GM20000 (cell line): ENCODE results near the gene DBF4.
"Not testable (repeated sequence)": the region's sequence is repeated elsewhere in the genome, so short reads cannot be mapped to it uniquely, and the experiment has no call there.

Experiments used
- DNase-seq: peaks from one replicate; pipeline ENCODE4 v3.0.0; 2012; ENCODE audit warnings: low spot score
- TF ChIP-seq, protein P1 (sequence below): IDR thresholded peaks from 2 replicates; pipeline ENCODE4 v1.5.1; 2012; ENCODE audit warnings: mild to moderate bottlenecking, control low read depth; ENCODE audit errors: extremely low read depth, missing control alignments

DBF4 gene, protein sequence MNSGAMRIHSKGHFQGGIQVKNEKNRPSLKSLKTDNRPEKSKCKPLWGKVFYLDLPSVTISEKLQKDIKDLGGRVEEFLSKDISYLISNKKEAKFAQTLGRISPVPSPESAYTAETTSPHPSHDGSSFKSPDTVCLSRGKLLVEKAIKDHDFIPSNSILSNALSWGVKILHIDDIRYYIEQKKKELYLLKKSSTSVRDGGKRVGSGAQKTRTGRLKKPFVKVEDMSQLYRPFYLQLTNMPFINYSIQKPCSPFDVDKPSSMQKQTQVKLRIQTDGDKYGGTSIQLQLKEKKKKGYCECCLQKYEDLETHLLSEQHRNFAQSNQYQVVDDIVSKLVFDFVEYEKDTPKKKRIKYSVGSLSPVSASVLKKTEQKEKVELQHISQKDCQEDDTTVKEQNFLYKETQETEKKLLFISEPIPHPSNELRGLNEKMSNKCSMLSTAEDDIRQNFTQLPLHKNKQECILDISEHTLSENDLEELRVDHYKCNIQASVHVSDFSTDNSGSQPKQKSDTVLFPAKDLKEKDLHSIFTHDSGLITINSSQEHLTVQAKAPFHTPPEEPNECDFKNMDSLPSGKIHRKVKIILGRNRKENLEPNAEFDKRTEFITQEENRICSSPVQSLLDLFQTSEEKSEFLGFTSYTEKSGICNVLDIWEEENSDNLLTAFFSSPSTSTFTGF

DNA sequence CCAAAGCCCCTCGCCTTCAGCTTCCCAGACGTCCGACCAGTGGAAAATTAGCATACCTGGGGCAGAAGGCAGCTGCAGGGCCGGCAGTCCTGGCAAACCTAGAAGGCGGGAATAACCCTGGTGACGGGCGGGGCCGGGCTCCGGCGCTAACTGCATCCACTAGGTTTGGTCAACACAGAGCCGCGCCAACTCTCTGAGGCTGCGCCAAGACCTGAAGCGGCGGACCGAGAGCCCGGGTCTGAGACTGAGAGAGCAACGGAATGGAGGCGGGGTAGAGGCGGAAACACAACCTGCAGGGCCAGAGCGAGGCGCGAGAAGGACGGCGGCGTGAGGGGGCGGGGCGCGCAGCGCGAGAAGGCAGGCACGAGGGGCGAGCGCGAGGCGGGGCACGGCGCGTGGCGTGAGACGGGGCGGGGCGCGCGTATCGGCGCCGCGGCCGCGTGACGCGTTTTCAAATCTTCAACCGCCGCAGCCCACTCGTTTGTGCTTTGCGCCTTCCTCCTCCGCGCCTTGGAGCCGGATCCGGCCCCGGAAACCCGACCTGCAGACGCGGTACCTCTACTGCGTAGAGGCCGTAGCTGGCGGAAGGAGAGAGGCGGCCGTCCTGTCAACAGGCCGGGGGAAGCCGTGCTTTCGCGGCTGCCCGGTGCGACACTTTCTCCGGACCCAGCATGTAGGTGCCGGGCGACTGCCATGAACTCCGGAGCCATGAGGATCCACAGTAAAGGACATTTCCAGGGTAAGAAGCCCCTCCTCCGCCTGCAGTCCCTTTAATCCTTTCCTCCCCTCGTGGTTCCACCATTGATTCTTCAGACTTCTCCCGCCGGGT lies at the start of gene DBF4, which contains the start of gene SLC25A40:
Gene DBF4 (plus strand): TSS at position 454 of the 829 bp plus-strand sequence. CDS start 240 bp downstream, at position 694.
Gene SLC25A40 (minus strand): TSS at position 321 of the 829 bp plus-strand sequence. CDS start 17,633 bp downstream, outside the sequence.
- TF ChIP-seq, protein P1, sequence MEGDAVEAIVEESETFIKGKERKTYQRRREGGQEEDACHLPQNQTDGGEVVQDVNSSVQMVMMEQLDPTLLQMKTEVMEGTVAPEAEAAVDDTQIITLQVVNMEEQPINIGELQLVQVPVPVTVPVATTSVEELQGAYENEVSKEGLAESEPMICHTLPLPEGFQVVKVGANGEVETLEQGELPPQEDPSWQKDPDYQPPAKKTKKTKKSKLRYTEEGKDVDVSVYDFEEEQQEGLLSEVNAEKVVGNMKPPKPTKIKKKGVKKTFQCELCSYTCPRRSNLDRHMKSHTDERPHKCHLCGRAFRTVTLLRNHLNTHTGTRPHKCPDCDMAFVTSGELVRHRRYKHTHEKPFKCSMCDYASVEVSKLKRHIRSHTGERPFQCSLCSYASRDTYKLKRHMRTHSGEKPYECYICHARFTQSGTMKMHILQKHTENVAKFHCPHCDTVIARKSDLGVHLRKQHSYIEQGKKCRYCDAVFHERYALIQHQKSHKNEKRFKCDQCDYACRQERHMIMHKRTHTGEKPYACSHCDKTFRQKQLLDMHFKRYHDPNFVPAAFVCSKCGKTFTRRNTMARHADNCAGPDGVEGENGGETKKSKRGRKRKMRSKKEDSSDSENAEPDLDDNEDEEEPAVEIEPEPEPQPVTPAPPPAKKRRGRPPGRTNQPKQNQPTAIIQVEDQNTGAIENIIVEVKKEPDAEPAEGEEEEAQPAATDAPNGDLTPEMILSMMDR: no peak
- peak; percentile 97 for DNase-seq

DNA sequence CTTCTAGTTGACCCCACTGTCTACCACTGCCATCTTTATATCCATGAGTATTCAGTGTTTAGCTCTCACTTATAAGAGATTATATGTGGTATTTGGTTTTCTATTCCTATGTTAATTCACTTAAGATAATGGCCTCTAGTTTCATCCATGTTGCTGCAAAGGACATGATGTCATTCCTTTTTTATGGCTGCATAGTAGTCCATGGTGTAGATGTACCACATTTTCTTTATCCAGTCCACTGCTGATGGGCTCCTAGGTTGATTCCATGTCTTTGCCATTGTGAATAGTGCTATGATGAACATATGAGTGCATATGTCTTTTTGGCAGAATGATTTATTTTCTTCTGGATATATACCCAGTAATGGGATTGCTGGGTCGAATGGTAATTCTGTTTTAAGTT lies 47.9 kb upstream of the DBF4 start:
- DNase-seq: not testable (repeated sequence)

DNA sequence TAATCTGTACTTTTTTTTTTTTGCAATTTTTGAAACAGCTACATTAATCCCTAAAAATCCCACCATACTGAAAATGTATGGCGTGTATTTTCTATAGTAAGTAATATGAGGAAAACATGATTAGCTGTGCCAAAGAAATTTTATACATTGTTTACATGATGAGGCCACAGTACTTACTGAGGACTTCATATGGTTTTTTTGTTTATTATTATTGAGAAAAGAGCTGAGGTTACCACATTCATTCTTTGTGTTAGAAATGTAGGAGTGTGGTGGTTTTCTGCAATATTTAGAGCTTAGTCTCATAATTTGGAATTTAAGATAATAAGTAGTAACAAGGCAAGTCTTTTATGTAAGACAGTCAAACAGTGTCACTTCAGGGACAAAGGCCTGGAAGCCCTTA lies 45.2 kb upstream of the DBF4 start:
- no peak for DNase-seq
- TF ChIP-seq, protein P1: no peak

DNA sequence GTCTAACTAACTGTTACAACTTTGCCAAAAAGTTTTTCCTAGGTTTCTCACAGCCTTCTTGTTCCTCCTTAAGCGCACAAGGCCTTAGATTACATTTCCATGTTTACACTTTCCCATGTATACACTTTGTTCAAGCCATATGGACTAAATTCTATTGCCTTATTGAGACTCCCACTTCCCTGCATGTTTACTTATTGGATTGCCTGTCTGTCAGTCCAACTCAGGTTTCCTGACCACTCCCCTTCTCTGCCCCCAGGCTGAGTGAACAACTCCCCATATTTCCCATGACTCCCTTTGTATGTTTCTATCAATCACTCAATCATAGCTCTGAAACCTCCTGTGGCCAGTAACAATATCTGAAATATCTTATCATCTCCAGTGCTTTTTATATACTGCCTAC lies 43.2 kb upstream of the DBF4 start:
- no peak for DNase-seq
- TF ChIP-seq, protein P1: no peak

DNA sequence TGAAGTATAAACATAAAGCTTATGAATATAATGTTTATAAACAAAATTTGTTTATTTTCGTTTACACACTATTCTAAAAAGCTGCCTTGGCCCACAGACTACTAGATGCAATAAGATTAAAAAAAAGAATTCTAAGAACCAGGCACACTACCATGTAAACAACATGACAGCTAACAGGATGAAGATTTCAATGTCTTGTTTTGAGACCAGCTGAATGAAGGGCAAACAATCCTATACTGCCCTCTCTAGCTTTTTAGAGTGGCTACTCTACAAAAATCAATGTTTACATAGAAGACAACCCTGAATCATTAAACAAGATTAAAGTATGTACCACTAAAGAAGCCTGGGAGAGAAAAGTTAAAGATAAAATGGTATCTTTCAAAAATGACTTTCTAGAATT lies 38.7 kb upstream of the DBF4 start:
- no peak for DNase-seq
- TF ChIP-seq, protein P1: no peak

DNA sequence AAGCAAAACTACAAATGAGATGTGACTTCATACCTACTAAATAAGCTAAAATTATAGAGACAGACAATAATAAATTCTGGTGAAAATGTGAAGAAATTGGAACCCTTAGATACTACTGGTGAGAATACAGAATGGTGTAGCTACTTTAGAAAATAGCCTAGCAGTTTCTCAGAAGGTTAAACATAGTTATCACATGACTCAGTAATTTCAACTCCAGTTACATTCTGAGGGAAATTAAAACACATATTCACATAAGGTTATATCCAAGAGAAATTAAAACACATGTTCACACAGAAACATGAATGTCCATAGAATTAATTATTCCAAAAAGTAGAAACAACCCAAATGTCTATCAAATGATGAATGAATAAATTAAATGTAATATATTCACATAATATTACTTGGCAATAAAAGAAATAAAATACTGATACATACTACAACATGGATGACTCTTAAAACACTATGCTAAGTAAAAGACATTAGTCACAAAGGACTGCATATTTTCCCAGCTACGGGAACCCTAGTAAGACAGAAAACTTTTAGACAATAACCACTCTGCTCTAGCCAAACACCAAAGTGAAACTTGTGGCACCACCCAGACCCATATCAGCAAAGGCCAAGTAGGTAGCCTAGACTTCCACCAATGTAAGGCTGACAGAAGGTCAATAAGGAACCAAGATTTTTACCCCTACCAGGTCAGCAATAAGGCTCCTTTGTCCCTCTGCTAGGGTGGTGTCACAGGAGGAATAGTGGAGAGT lies 25.3 kb upstream of the DBF4 start:
- DNase-seq: no peak

More for the DNA sequence above, 25.3 kb upstream of the DBF4 start:
- TF ChIP-seq, protein P1: no peak
